Fibroblast of mammary gland (primary cell): ENCODE measurements around the gene CCL19.

Source experiments
- DNase-seq: peaks from one replicate; pipeline ENCODE4 v3.0.0-alpha.2; 2010; ENCODE audit warnings: low read depth
- H3K4me3 ChIP-seq: 2 replicates; pipeline ENCODE4 v1.5.1; 2011; ENCODE audit warnings: low read depth, mild to moderate bottlenecking, low read length, moderate library complexity; ENCODE audit not compliant: control insufficient read depth
- TF ChIP-seq, protein P1 (sequence below): conservative IDR thresholded peaks from 2 replicates; pipeline ENCODE4 v1.5.1; 2011; ENCODE audit warnings: low read depth, low read length, inconsistent platforms; ENCODE audit not compliant: control insufficient read depth, insufficient read depth

Gene CCL19

DNA sequence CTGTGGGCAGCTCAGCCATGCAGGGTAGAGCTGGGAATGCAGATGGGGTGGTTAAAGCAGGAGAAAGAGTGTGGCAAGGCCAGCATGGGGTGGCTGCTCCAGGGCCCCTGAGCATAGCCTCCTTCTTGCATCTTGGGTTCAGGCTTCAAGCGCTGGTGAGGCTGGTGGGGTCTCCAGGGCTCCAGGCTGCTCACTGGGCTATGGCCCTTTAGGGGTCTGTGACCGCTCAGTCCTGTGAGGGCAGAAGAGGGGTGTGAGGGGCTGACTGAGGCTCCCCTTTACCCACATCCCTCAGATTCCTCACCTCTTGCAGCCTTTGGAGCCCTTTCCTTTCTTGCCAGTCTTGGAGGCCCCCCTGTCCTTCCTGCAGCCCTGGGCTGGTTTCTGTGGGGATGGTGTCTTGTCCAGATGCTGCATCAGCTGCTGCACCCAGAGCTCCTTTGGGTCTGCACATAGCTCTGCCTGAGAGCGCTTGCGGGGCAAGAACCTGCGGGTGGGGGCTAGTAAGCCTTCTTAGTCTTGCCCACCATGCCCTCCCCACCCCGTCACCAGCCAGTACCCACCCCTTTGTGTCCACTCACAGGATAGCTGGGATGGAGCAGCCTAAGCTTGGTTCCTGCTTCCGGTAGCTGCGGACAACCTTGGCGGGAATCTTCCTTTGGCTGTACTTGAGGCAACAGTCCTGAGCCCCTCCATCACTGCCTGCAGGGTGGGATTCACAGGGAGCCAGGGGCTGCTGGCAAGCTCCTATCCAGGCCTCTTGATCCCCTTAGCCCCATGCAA, 18.3 kb upstream of the CCL19 start:
- no peak overlapping the region for H3K4me3 ChIP-seq
- no peak for DNase-seq
- TF ChIP-seq, protein P1, sequence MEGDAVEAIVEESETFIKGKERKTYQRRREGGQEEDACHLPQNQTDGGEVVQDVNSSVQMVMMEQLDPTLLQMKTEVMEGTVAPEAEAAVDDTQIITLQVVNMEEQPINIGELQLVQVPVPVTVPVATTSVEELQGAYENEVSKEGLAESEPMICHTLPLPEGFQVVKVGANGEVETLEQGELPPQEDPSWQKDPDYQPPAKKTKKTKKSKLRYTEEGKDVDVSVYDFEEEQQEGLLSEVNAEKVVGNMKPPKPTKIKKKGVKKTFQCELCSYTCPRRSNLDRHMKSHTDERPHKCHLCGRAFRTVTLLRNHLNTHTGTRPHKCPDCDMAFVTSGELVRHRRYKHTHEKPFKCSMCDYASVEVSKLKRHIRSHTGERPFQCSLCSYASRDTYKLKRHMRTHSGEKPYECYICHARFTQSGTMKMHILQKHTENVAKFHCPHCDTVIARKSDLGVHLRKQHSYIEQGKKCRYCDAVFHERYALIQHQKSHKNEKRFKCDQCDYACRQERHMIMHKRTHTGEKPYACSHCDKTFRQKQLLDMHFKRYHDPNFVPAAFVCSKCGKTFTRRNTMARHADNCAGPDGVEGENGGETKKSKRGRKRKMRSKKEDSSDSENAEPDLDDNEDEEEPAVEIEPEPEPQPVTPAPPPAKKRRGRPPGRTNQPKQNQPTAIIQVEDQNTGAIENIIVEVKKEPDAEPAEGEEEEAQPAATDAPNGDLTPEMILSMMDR: no peak

DNA sequence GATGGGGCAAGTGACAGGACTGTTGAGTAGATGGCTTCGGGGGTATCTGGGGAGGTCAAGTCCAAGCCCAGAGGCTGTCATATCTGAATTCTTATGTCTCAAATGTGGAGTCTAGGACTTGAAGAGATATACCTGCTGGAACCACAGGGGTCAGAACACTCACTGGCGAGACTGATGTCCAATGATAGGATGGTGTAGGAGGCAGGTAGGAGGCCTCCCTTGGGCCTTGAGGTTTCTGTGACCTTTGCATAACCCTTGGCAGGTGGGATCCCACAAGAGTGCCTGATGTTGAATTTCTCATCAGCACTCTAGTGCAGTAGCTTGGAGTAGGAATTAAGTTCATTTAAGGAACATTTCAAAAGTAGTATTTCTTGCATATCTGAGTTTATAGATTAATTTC, 16.1 kb upstream of the CCL19 start:
- DNase-seq: no peak
- H3K4me3 ChIP-seq: no peak overlapping the region
- TF ChIP-seq, protein P1: no peak

DNA sequence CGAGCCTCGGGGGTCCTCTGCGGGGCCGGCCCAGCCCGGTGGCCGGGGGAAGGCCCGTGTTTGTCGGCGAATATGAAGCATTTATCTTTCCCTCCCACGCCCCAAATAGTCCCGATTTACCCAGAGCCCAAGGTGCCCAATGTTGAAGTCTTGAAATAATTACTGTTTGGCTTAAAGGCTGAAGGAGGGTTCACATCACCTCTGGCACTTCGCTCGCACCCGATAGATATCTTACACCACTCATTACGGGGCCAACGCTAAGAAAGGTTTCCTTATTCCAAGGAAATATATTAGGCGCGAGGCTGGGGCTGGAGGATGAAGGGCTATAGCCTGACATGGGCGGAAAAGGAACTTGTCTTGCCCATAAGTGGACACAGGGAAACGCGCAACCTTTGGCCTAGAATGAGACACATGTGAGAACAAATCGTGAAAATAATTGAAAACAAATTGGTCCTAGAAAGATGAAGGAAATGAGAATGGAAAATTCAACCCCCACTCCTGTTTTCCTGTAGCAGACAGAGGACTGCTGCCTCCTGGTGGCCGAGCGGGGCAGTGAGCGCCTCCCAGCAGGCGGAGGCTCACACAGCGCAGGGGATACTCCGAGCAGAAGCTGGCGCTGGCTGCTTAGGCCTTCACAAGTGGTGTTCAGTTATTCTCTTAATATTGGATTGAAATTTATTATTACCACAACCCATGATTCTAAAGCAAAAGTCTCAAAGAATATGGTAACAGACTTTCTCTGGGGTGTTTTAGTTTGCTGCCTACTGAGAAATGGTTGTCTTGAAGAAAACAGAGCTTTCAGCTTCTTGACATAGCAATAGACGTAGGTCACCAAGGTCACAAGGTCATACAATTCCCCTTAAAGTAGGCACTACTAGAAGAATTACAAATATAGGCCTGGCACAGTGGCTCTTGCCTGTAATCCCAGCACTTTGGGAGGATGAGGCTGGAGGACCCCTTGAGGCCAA, 11.0 kb upstream of the CCL19 start:
- peak overlapping the region; percentile 58 for H3K4me3 ChIP-seq
- TF ChIP-seq, protein P1: peak; percentile 99
- peak; percentile 92 for DNase-seq

DNA sequence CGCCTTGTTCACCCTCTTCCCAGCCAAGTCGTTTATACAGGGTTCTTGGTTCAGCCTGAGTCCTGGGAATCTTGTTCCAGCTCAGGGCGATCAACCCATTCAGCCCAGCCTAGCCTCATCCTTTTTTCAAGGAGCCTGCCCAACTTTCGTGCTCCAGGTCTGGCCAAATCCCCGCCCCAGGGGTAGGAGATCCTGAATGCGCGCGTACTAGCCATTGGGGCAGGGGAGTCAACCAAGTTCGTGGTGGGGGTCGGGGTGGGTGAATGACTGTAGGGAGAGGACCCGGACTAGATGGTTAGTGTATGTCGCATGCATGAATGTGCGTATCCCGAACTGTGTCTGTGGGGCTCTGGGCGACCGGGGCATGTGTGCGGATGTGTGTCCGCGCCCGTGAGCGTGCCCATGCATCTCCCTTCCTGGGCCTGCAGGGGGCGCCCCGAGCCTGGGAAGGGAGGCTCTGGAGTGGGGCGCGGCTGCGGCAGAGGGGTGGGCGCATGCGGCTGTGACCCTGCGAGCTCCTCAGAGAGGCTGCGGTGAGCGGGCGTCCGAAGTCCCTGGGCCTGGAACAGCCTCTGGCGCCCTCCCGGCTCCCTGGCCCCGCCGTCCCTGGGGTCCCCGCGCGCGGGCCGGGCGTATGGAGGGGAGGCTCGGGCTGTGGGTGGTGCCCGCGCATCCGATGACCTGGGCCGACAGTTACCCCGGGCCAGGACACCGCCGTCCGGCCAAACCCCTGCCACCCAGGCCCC, 10.1 kb upstream of the CCL19 start:
- peak overlapping the region; percentile 58 for H3K4me3 ChIP-seq
- peak; percentile 46 for DNase-seq
- TF ChIP-seq, protein P1: peak; percentile 65

DNA sequence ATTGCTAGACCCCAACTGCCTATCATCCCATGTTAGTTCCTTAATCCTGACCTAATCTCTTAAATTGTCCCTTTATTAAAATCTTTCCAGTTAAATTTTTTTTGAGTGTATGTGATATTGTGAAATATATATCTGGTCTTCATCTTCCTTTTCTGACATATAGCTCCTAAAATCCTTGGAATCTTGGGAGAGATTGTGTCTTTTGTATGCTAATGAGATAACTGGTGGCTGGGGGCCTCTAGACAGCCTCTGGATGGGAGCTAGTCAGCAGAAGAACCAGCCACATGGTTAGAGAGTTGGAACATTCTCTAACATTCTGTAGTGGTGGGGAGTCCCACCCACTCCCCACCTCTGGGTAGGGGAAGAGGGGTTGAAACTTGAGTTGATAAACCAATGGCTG, 3.7 kb upstream of the CCL19 start:
- TF ChIP-seq, protein P1: no peak
- no peak for DNase-seq
- H3K4me3 ChIP-seq: no peak overlapping the region

DNA sequence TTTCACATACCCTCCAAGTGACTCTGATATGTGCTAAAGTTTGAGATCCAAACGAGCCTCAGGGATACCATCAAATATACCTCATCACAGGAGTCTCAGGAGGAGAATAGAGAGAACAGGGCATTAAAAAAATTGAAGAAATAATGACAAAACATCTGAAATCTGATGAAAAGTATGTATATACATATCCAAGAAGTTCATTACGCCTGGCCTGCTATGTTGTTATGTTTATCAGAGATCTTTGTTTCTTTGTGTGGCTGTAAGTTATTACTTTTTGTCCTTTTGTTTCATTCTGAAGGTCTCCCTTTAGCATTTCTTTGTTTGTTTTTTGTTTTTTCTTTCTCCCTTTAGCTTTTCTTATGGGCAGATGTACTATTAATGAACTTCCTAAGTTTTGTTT, 2.5 kb upstream of the CCL19 start:
- TF ChIP-seq, protein P1: no peak
- DNase-seq: no peak
- H3K4me3 ChIP-seq: no peak overlapping the region
